Activated CD4-positive, alpha-beta T cell treated with anti-CD3 and anti-CD28 coated beads, Interleukin-2, amount 50 U/mL, for 4 hours (primary cell): ENCODE measurements around the gene DNLZ.
"Not testable (repeated sequence)": the region's sequence is repeated elsewhere in the genome, so short reads cannot be mapped to it uniquely, and the experiment has no call there.

ENCODE experiments used
- DNase-seq, 2 experiments: peaks; one replicate each; pipeline ENCODE4 v3.0.0-alpha.2; 2020

The DNLZ gene

GRCh38 chr9:136358016-136358415 lies 5.5 kb downstream of the DNLZ start:
- DNase-seq, result no peak

- DNase-seq, result no peak
These were observed 6.3 kb downstream of the DNLZ start for GRCh38 chr9:136357202-136357725.

- DNase-seq, result no peak
These were observed 7.7 kb downstream of the DNLZ start for GRCh38 chr9:136355616-136356557.

- no peak for DNase-seq
These were observed 8.9 kb downstream of the DNLZ start for GRCh38 chr9:136354592-136355085.

- no peak for DNase-seq
These were observed 9.6 kb downstream of the DNLZ start for GRCh38 chr9:136353757-136354488.

GRCh38 chr9:136353088-136353487 lies 10.5 kb downstream of the DNLZ start:
- DNase-seq, result no peak

GRCh38 chr9:136352682-136353081 lies 10.9 kb downstream of the DNLZ start:
- DNase-seq, result no peak

- DNase-seq, result not testable (repeated sequence)
These were observed 11.7 kb downstream of the DNLZ start for GRCh38 chr9:136351868-136352267.

GRCh38 chr9:136351252-136351800 lies 12.2 kb downstream of the DNLZ start:
- no peak for DNase-seq

- DNase-seq, result no peak
These were observed 14.0 kb downstream of the DNLZ start for GRCh38 chr9:136349546-136349945.

- no peak for DNase-seq
These were observed 14.9 kb downstream of the DNLZ start for GRCh38 chr9:136348691-136349090.

GRCh38 chr9:136347472-136348256 lies 15.9 kb downstream of the DNLZ start:
- DNase-seq, result no peak

GRCh38 chr9:136346927-136347465 lies 16.5 kb downstream of the DNLZ start:
- DNase-seq, result no peak

- DNase-seq, result no peak
These were observed 17.4 kb downstream of the DNLZ start for GRCh38 chr9:136346157-136346481.

GRCh38 chr9:136345281-136346156 lies 18.0 kb downstream of the DNLZ start:
- no peak for DNase-seq

- DNase-seq, result no peak
These were observed 18.8 kb downstream of the DNLZ start for GRCh38 chr9:136344544-136345280.

- no peak for DNase-seq
These were observed 19.7 kb downstream of the DNLZ start for GRCh38 chr9:136343884-136344269.

GRCh38 chr9:136343121-136343883 lies 20.2 kb downstream of the DNLZ start:
- no peak for DNase-seq
